ENCODE results near the gene ANAPC13.

Gene ANAPC13

DNA sequence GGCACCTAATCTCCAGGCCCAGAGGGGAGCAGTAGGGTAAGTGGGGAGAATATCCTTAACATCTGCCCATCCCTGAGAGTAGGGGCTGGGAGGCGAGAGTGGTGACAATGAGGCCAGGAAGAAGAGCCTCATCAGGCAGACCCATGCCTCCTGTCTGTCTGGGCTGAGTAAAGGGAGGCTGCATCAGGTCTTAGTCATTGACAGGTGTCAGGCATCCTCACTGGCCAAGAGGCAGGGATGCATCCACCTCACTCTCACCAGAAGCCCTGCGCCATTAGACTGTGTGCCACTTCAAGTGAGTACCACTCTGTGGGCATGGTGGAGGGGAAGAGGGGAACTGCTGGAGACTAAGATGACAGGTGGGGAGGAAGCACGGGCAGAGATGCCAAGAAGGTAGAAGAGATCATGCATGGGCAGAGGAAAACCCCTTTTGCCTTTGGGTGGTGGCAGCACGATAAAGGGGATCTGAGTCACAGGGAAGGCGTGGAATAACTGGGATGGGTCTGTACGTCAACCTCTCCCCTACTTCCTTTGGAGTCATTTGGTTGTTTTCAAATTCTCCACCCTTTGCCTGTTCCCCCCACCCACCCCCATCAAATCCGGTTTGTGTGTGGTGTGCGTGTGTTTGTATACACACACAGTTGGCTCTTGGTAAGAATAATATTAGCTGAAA, 14.1 kb downstream of the ANAPC13 start:
- Histone ChIP-seq H2AFZ (ENCODE audit: low read length) (no peak overlapping the region), H3K4me1 (ENCODE audit: insufficient read depth, low read length, poor library complexity, severe bottlenecking) (no peaks in the 10 kb centered on the region), H3K9ac (ENCODE audit: low read depth, low read length, poor library complexity, severe bottlenecking) (no peak overlapping the region), H3K36me3 (ENCODE audit: insufficient read depth, low read length) (peaks cover 1% of the 10 kb centered on the region; the same call in 1 of the 2 replicates), H3K4me3 (ENCODE audit: low read length, poor library complexity, severe bottlenecking) (no peak overlapping the region), H3K4me2 (ENCODE audit: low read depth, low read length, poor library complexity, severe bottlenecking) (no peak overlapping the region), H3K9me2 (replicated peaks; ENCODE audit: low read depth, low read length) (no peaks in the 10 kb centered on the region), H4K20me1 (ENCODE audit: insufficient read depth, low read length, poor library complexity, severe bottlenecking) (no peaks in the 10 kb centered on the region), H3K9me3 (ENCODE audit: insufficient read depth, low read depth, low read length) (no peaks in the 10 kb centered on the region), H3K27me3 (ENCODE audit: insufficient read depth, low read length, poor library complexity, severe bottlenecking) (no peaks in the 10 kb centered on the region), H3F3A (ENCODE audit: low read depth) (no peaks in the 10 kb centered on the region), H3K79me2 (ENCODE audit: insufficient read depth, low read length) (no peaks in the 10 kb centered on the region)
- TF ChIP-seq, protein P1, sequence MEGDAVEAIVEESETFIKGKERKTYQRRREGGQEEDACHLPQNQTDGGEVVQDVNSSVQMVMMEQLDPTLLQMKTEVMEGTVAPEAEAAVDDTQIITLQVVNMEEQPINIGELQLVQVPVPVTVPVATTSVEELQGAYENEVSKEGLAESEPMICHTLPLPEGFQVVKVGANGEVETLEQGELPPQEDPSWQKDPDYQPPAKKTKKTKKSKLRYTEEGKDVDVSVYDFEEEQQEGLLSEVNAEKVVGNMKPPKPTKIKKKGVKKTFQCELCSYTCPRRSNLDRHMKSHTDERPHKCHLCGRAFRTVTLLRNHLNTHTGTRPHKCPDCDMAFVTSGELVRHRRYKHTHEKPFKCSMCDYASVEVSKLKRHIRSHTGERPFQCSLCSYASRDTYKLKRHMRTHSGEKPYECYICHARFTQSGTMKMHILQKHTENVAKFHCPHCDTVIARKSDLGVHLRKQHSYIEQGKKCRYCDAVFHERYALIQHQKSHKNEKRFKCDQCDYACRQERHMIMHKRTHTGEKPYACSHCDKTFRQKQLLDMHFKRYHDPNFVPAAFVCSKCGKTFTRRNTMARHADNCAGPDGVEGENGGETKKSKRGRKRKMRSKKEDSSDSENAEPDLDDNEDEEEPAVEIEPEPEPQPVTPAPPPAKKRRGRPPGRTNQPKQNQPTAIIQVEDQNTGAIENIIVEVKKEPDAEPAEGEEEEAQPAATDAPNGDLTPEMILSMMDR (conservative IDR thresholded peaks at IDR 0.05; ENCODE audit: low read length), result no peak
- no peak for TF ChIP-seq EZH2phosphoT487 (IDR thresholded peaks at IDR 0.05; ENCODE audit: borderline replicate concordance)

DNA sequence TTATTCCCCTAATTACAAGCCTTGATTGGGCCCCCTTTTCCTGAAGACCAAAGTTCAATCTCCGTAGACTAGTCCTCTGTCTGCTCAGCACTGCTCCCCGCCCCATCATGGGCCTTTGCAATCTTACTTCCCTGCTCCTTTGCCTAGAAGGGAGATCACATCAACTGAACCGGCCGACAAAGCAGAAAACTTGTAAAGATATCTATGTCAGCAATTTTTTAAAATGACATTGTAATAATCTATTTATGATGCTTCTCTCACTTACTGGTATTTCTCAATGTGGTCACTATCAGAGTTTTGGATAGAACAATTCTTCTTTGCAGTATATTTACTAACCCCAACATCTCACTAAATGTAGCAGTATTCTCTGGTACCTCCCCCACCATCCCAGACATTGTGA, 17.3 kb downstream of the ANAPC13 start:
- Histone ChIP-seq H3K4me3 (ENCODE audit: low read length, poor library complexity, severe bottlenecking) (no peak overlapping the region), H3K36me3 (ENCODE audit: insufficient read depth, low read length) (no peaks in the 10 kb centered on the region), H4K20me1 (ENCODE audit: insufficient read depth, low read length, poor library complexity, severe bottlenecking) (no peaks in the 10 kb centered on the region)

DNA sequence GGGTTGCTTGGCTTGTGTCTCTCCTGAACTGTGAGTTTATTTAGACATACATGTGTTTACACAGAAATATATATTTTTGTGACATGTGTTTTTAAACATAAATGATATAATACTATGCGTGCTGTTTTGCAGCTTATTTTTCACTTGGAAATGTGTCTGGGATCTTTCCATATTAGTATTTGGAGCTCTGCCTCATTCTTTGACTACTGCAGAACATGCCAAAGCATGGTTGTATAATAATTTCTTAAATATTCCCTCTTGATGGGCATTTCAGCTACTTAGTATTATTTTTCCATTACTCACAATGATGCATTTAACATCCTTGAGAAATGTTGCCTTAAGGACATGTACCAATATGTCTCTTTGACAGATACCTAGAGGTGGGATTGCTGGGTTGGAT, 19.5 kb downstream of the ANAPC13 start:
- Histone ChIP-seq H3F3A (ENCODE audit: low read depth) (no peaks in the 10 kb centered on the region), H3K9me2 (replicated peaks; ENCODE audit: low read depth, low read length) (no peaks in the 10 kb centered on the region), H4K20me1 (ENCODE audit: insufficient read depth, low read length, poor library complexity, severe bottlenecking) (no peaks in the 10 kb centered on the region), H3K9me3 (ENCODE audit: insufficient read depth, low read depth, low read length) (no peaks in the 10 kb centered on the region), H3K36me3 (ENCODE audit: insufficient read depth, low read length) (no peaks in the 10 kb centered on the region), H3K79me2 (ENCODE audit: insufficient read depth, low read length) (no peaks in the 10 kb centered on the region), H3K27me3 (ENCODE audit: insufficient read depth, low read length, poor library complexity, severe bottlenecking) (no peaks in the 10 kb centered on the region), H3K4me1 (ENCODE audit: insufficient read depth, low read length, poor library complexity, severe bottlenecking) (no peaks in the 10 kb centered on the region), H3K4me3 (ENCODE audit: low read length, poor library complexity, severe bottlenecking) (no peak overlapping the region), H3K9ac (ENCODE audit: low read depth, low read length, poor library complexity, severe bottlenecking) (no peak overlapping the region), H2AFZ (ENCODE audit: low read length) (no peak overlapping the region), H3K4me2 (ENCODE audit: low read depth, low read length, poor library complexity, severe bottlenecking) (no peak overlapping the region)
- no peak for TF ChIP-seq EZH2phosphoT487 (IDR thresholded peaks at IDR 0.05; ENCODE audit: borderline replicate concordance)
- TF ChIP-seq, protein P1 (conservative IDR thresholded peaks at IDR 0.05; ENCODE audit: low read length), result no peak

More for the DNA sequence above, 17.3 kb downstream of the ANAPC13 start:
- Histone ChIP-seq H3K4me1 (ENCODE audit: insufficient read depth, low read length, poor library complexity, severe bottlenecking) (no peaks in the 10 kb centered on the region), H3F3A (ENCODE audit: low read depth) (no peaks in the 10 kb centered on the region), H3K4me2 (ENCODE audit: low read depth, low read length, poor library complexity, severe bottlenecking) (no peak overlapping the region), H2AFZ (ENCODE audit: low read length) (no peak overlapping the region), H3K9me2 (replicated peaks; ENCODE audit: low read depth, low read length) (no peaks in the 10 kb centered on the region), H3K9ac (ENCODE audit: low read depth, low read length, poor library complexity, severe bottlenecking) (no peak overlapping the region), H3K27me3 (ENCODE audit: insufficient read depth, low read length, poor library complexity, severe bottlenecking) (no peaks in the 10 kb centered on the region), H3K9me3 (ENCODE audit: insufficient read depth, low read depth, low read length) (no peaks in the 10 kb centered on the region), H3K79me2 (ENCODE audit: insufficient read depth, low read length) (no peaks in the 10 kb centered on the region)
- no peak for TF ChIP-seq EZH2phosphoT487 (IDR thresholded peaks at IDR 0.05; ENCODE audit: borderline replicate concordance)
